Esophagus squamous epithelium (tissue), 5 donors: ENCODE data around the gene SYCE3. TPM values are rescaled to one million over a fixed set of nuclear protein-coding genes. Genes with fewer than 3 reads are reported as not detected.

Experiments used
- DNase-seq: peaks from one replicate; lab custom pipeline; 2025; lab: John Stamatoyannopoulos, UW
- H3K27ac ChIP-seq, 4 donors: fragments of 200-600 bp; sonication (generic); one replicate each; pipeline ENCODE4 v1.5.1; 2016 to 2019; ENCODE audit warnings: mild to moderate bottlenecking in 1 of 4
- H3K27me3 ChIP-seq, 4 donors: fragments of 200-600 bp; sonication (generic); 1 replicate in 3 of 4; 2 replicates in 1 of 4; pipeline versions ENCODE4 v1.5.1 to v1.6.0; 2017 to 2021; ENCODE audit warnings: antibody characterized with exemption in 1 of 4
- H3K36me3 ChIP-seq, 3 donors: fragments of 200-600 bp; sonication (generic); one replicate each; pipeline ENCODE4 v1.5.1; 2016 to 2019
- H3K4me1 ChIP-seq, 3 donors: fragments of 200-600 bp; sonication (generic); one replicate each; pipeline ENCODE4 v1.5.1; 2017 to 2019
- H3K4me3 ChIP-seq, 4 donors: fragments of 200-600 bp; sonication (generic); 1 replicate in 3 of 4; 2 replicates in 1 of 4; pipeline ENCODE4 v1.5.1; 2016 to 2019; ENCODE audit warnings: mild to moderate bottlenecking in 2 of 4, moderate library complexity in 1 of 4
- H3K9me3 ChIP-seq, 3 donors: fragments of 200-600 bp; sonication (generic); one replicate each; pipeline ENCODE4 v1.5.1; 2016 to 2019
- POLR2A ChIP-seq, 4 donors: fragments of 450-650 bp; IDR thresholded peaks; one replicate each; pipeline ENCODE4 v1.6.1; 2017; ENCODE audit warnings: antibody characterized with exemption in 4 of 4, mild to moderate bottlenecking in 4 of 4, moderate library complexity in 3 of 4
- WGBS, 2 donors: methylation state at CpG; one replicate each; pipeline ENCODE4 v1.1.5; 2018; 5-methylcytosine and 5-hydroxymethylcytosine counted together
- intact Hi-C: fragments of 100-400 bp; cut with DNase I; formaldehyde crosslinking; loops from one replicate; pipeline ENCODE4 v1.15.0; 2022
- total RNA-seq, 4 donors: library from RNA; depleted of rRNA; stranded (reverse); fragments of >200 nt; gene quantifications; one replicate each; pipeline ENCODE4 v1.1.0, GENCODE V29; 2016
- TF ChIP-seq, protein P1 (sequence below), 6 experiments: fragments of 450-650 bp in 4 of 6; fragments of 200-600 bp in 2 of 6; sonication (generic) in 2 of 6; IDR thresholded peaks; one replicate each; pipeline ENCODE4 v1.5.1; 2016 to 2019; ENCODE audit warnings: antibody characterized with exemption in 6 of 6, mild to moderate bottlenecking in 4 of 6, moderate library complexity in 4 of 6
- donor health status: DM: yes; HTN: yes; CAD: no.

The SYCE3 gene
- total RNA-seq, 4 donors from 2014 or later: 1.8 TPM; not detected in 3

DNA sequence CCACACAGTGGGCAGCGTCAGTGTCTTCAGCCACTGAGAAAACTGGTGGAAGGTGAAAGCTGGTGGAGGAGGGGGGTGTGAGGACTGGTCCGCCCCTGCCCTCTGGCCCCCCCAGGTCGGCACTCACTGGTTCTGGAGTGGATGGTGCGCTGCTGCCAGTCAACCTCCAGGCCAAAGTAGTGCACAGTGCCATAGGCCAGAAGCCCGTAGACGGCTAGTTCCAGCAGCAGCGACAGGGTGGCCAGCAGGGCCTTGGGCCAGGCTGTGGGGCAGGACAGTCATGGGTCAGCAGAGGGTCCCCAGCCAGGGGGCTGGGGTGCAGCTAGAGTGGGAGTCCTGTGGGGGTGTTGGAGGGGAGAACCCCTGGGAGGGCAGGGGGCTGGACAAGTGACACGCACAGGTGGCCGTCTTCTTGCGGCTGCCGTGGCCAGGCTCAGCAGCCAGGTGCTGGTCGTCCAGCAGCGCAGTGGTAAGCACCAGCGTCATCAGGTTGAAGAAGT, 57.4 kb downstream of the SYCE3 start:
- TF ChIP-seq, protein P1, sequence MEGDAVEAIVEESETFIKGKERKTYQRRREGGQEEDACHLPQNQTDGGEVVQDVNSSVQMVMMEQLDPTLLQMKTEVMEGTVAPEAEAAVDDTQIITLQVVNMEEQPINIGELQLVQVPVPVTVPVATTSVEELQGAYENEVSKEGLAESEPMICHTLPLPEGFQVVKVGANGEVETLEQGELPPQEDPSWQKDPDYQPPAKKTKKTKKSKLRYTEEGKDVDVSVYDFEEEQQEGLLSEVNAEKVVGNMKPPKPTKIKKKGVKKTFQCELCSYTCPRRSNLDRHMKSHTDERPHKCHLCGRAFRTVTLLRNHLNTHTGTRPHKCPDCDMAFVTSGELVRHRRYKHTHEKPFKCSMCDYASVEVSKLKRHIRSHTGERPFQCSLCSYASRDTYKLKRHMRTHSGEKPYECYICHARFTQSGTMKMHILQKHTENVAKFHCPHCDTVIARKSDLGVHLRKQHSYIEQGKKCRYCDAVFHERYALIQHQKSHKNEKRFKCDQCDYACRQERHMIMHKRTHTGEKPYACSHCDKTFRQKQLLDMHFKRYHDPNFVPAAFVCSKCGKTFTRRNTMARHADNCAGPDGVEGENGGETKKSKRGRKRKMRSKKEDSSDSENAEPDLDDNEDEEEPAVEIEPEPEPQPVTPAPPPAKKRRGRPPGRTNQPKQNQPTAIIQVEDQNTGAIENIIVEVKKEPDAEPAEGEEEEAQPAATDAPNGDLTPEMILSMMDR (IDR thresholded peaks at IDR 0.05): no peak
- no peak for TF ChIP-seq POLR2A (IDR thresholded peaks at IDR 0.05)
- Histone ChIP-seq H3K27me3 (no peaks in the 10 kb centered on the region), H3K27ac (peak overlapping the region in 1 of 4 donors; percentile 57), H3K9me3 (no peaks in the 10 kb centered on the region), H3K4me1 (peaks cover 27 to 54% (median 38%) of the 10 kb centered on the region in 3 donors), H3K4me3 (no peak overlapping the region), H3K36me3 (peaks cover 7 to 43% (median 15%) of the 10 kb centered on the region in 3 donors)
- intact Hi-C loops: no loop called here
- 85% methylated on average over 11 of the region's 14 CpGs; no CpG with 5 or more reads in 1 of the 2 donors for WGBS, 2 donors
- DNase-seq: no peak

DNA sequence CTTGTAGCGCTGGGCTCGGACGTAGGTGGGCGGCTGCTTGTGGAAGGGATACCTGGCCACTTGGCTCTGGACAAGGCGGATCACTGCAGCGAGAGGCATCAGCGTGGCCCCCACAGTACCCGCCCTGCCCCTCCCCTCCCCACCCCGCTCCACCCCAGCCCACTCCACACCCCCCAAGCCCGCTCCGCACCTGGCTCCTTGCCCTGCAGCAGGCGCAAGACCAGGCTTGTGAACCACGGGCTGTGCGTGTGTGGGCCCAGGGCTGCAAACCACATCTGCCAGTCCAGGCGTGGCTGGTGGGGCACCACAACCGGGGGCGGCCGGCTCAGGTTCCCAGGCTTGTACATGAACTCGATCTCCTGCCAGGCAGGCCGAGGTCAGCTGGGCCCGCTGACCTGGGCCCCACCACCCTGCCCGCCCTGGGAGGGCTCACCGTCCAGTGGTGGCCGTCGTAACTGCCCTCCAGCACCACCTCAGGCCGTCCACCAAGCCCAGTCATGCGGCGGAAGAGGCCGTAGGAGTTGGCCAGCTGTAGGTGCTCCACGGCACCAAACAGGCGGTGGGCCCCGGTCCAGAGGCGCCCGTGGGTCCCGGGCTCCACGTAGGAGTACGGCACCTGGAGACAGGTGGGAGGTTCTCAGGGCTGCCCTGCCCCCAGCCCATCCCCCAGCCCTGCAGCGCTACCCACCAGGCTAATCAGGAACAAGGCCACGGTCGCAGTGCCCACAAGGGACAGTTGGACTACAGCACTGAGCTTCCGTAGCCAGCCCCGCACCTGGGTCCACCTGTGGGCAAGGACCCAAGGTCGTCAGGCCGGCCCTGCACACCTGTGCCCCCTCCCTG, 58.1 kb downstream of the SYCE3 start:
- no peak for DNase-seq
- WGBS, 2 donors: 86% methylated on average over 6 of the region's 44 CpGs; no CpG with 5 or more reads in 1 of the 2 donors

DNA sequence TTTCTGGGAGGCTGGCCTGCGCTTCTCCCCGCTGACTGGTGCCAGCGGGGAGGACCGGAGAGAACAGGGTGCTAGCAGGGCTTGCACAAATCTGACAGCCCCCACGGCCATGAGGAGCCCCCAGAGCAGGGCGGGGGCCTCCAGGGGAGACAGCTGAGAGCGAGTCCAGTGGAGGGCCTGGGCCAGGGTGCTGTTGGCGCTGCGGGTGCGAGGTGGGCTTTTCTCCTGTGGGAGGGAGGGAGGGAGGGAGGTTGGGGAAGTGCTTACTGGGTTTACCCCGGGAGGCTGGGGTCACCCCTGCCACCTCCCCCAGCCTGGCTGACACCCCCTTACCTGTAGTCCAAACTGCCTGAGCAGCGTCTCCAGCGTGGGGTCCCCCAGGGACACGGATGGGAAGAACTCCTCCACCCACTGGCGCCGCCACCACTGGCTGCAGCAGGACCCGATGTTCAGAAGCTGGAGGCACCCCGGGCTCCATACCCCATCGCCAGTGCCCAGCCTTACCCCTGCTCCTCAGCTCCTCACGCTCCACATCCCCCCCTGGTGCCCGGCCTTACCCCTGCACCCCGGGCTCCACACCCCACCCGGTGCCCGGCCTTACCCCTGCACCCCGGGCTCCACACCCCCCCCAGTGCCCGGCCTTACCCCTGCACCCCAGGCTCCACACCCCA, 59.1 kb downstream of the SYCE3 start:
- intact Hi-C loops: no loop called here
- WGBS, 2 donors: 77 to 90% methylated on average over 11 to 12 of the region's 26 CpGs
- DNase-seq: no peak

More for the DNA sequence above, 58.1 kb downstream of the SYCE3 start:
- peaks cover 27 to 47% (median 37%) of the 10 kb centered on the region in 3 donors for H3K4me1 ChIP-seq
- H3K27me3 ChIP-seq: no peaks in the 10 kb centered on the region
- H3K27ac ChIP-seq: peak overlapping the region; percentile 14 to 57 (median 52)
- no peaks in the 10 kb centered on the region for H3K9me3 ChIP-seq
- intact Hi-C loops: no loop called here
- H3K4me3 ChIP-seq: peak overlapping the region in 1 of 4 donors; percentile 23
- TF ChIP-seq, protein P1 (IDR thresholded peaks at IDR 0.05): no peak
- no peak for TF ChIP-seq POLR2A (IDR thresholded peaks at IDR 0.05)
- H3K36me3 ChIP-seq: peaks cover 7 to 42% (median 15%) of the 10 kb centered on the region in 3 donors

DNA sequence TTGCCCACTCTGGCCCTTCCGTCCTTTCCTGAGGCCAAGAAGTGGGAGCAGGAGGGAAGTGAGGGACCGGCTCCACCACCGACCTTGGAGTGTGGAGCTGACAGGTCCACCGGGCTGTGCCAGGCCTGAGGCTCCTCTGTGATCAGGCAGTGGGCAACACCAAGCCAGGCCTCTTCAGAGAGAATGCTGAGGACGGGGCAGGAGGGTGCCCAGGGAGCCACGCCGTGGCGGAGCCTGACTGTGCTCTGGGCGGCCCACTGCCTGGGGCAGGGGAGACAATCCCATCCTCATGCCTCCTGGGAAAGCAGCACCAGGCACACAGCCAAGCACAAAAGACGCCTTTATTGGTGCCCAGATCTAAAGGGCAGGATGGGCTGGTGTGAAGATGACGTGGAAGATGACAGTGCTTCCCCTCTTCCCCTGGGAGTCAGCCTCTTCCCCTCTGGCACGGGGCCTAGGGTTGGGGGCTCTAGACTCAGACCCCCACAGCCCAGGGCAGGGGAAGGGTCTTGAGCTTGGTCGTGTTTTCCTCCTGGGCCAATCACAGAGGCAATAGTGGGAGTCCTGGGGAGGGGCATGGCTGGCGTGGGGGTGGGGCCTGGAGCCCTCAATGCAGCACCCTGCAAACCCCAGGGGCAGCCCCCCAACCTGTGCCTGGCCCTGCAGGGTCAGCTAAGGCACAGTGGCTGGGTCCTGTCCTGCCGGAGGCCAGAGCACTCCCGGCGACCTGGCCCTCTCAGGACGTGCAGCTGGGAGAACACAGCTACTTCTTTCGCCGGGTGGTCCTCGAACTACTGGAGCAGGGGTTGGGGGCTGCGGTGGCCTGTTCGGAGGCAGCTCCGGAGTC, 59.9 kb downstream of the SYCE3 start:
- Histone ChIP-seq H3K27me3 (no peaks in the 10 kb centered on the region), H3K4me1 (peaks cover 15 to 51% (median 34%) of the 10 kb centered on the region in 3 donors), H3K4me3 (no peak overlapping the region), H3K36me3 (peaks cover 7 to 42% (median 15%) of the 10 kb centered on the region in 3 donors), H3K27ac (no peak overlapping the region), H3K9me3 (no peaks in the 10 kb centered on the region)
- intact Hi-C loops: no loop called here
- TF ChIP-seq, protein P1 (IDR thresholded peaks at IDR 0.05): no peak
- no peak for TF ChIP-seq POLR2A (IDR thresholded peaks at IDR 0.05)
- 81 to 89% methylated on average over 6 to 8 of the region's 24 CpGs for WGBS, 2 donors
- DNase-seq: no peak

More for the DNA sequence above, 59.1 kb downstream of the SYCE3 start:
- H3K27ac ChIP-seq: no peak overlapping the region
- H3K36me3 ChIP-seq: peaks cover 7 to 42% (median 15%) of the 10 kb centered on the region in 3 donors
- no peaks in the 10 kb centered on the region for H3K9me3 ChIP-seq
- peaks cover 19 to 47% (median 28%) of the 10 kb centered on the region in 3 donors for H3K4me1 ChIP-seq
- TF ChIP-seq, protein P1 (IDR thresholded peaks at IDR 0.05): no peak
- H3K4me3 ChIP-seq: no peak overlapping the region
- no peaks in the 10 kb centered on the region for H3K27me3 ChIP-seq
